Measurements from ENCODE around the gene MPV17L.

GRCh38 chr16:15415511-15415985 lies 20.0 kb downstream of the MPV17L start:
- no peak for TF ChIP-seq CTCF (IDR thresholded peaks at IDR 0.05)
- no peak for TF ChIP-seq MEF2A (IDR thresholded peaks at IDR 0.05; ENCODE audit: borderline replicate concordance, low read depth)
- no peak for TF ChIP-seq MAX (IDR thresholded peaks at IDR 0.05; ENCODE audit: low read depth)

Data from SK-N-SH (cell line).